IMR-90 (cell line): ENCODE data around the gene FAIM2. TPM values are rescaled to one million over a fixed set of nuclear protein-coding genes. Genes with fewer than 3 reads are reported as not detected.

Experiments
- ATAC-seq: fragments of 200-7000 bp; cut with Tn5 transposase; 2 replicates; pipeline ENCODE4 v1.9.1; 2020; ENCODE audit warnings: low read depth, mild to moderate bottlenecking, moderate library complexity
- BruUV-seq: library from RNA; stranded (reverse); fragments of 400-500 nt; replicated peaks from 2 replicates; lab custom pipeline; 2021; lab: Mats Ljungman, UMichigan
- CTCF ChIA-PET: fragments of 300-600 bp; formaldehyde crosslinking; extraction: SDS; loops from one replicate; lab custom pipeline; 2021; ENCODE audit warnings: antibody characterized with exemption; lab: Yijun Ruan, JAX
- POLR2A ChIA-PET: fragments of 300-600 bp; sonication (Branson Sonifier 250); formaldehyde crosslinking; loops from one replicate; lab custom pipeline; 2022; ENCODE audit warnings: antibody characterized with exemption; ENCODE audit not compliant: unreplicated experiment; lab: Charles Lee
- DNase-seq: peaks from one replicate; pipeline ENCODE4 v3.0.0; 2013
- H2AFZ ChIP-seq: replicated peaks from 2 replicates; pipeline ENCODE3; 2013; ENCODE audit warnings: low read length, mild to moderate bottlenecking; ENCODE audit not compliant: poor library complexity
- H2AK5ac ChIP-seq: 2 replicates; pipeline ENCODE4 v1.6.1; 2013; ENCODE audit warnings: low read depth, low read length, inconsistent platforms
- H2AK9ac ChIP-seq: replicated peaks from 2 replicates; pipeline ENCODE3; 2013; ENCODE audit warnings: mild to moderate bottlenecking, low read depth, low read length, moderate library complexity; ENCODE audit not compliant: poor library complexity
- H2BK120ac ChIP-seq: 2 replicates; pipeline ENCODE4 v1.6.1; 2013; ENCODE audit warnings: low read depth, low read length, inconsistent platforms
- H2BK15ac ChIP-seq: 3 replicates; pipeline ENCODE4 v1.6.1; 2013; ENCODE audit warnings: low read depth, low read length, inconsistent platforms
- H2BK20ac ChIP-seq: 2 replicates; pipeline ENCODE4 v1.6.1; 2013; ENCODE audit warnings: low read depth, mild to moderate bottlenecking, inconsistent platforms, low read length, moderate library complexity
- H2BK5ac ChIP-seq: 2 replicates; pipeline ENCODE4 v1.6.1; 2013; ENCODE audit warnings: mild to moderate bottlenecking, low read depth, low read length, inconsistent platforms; ENCODE audit not compliant: poor library complexity, severe bottlenecking
- H3K14ac ChIP-seq: replicated peaks from 2 replicates; pipeline ENCODE4 v1.6.1; 2013; ENCODE audit warnings: low read depth, low read length, inconsistent platforms
- H3K18ac ChIP-seq: 2 replicates; pipeline ENCODE4 v1.6.1; 2013; ENCODE audit warnings: low read depth, low read length, control low read depth
- H3K23ac ChIP-seq: 2 replicates; pipeline ENCODE4 v1.6.1; 2013; ENCODE audit warnings: low read depth, low read length, inconsistent platforms
- H3K27ac ChIP-seq: 2 replicates; pipeline ENCODE4 v1.5.1; 2013; ENCODE audit warnings: mild to moderate bottlenecking, control low read depth, low read length; ENCODE audit not compliant: insufficient read depth
- H3K27me3 ChIP-seq: 2 replicates; pipeline ENCODE4 v1.6.1; 2013; ENCODE audit warnings: low read length; ENCODE audit not compliant: control insufficient read depth, insufficient read depth
- H3K36me3 ChIP-seq: 2 replicates; pipeline ENCODE4 v1.6.1; 2013; ENCODE audit warnings: low read length, mixed read lengths; ENCODE audit not compliant: control insufficient read depth, insufficient read depth
- H3K4ac ChIP-seq: 2 replicates; pipeline ENCODE4 v1.6.1; 2013; ENCODE audit warnings: low read depth, low read length, inconsistent platforms
- H3K4me1 ChIP-seq: 2 replicates; pipeline ENCODE4 v1.6.1; 2013; ENCODE audit warnings: low read length, mixed read lengths; ENCODE audit not compliant: control insufficient read depth, insufficient read depth
- H3K4me2 ChIP-seq: 2 replicates; pipeline ENCODE4 v1.6.1; 2013; ENCODE audit warnings: low read depth, mild to moderate bottlenecking, control low read depth, low read length, moderate library complexity
- H3K4me3 ChIP-seq: 2 replicates; pipeline ENCODE4 v1.5.1; 2013; ENCODE audit warnings: low read depth, mild to moderate bottlenecking, control low read depth, low read length, moderate library complexity; ENCODE audit not compliant: insufficient read depth
- H3K56ac ChIP-seq: 2 replicates; pipeline ENCODE4 v1.6.1; 2013; ENCODE audit warnings: low read length, inconsistent platforms; ENCODE audit not compliant: insufficient read depth; ENCODE audit errors: extremely low read depth
- H3K79me1 ChIP-seq, 2 experiments: 2 replicates each; pipeline ENCODE4 v1.6.1; 2013; ENCODE audit warnings: low read length in 2 of 2, inconsistent platforms in 1 of 2, low read depth in 1 of 2
- H3K9ac ChIP-seq: 2 replicates; pipeline ENCODE4 v1.6.1; 2013; ENCODE audit warnings: low read depth, low read length, control low read depth
- H3K9me1 ChIP-seq: 2 replicates; pipeline ENCODE4 v1.6.1; 2013; ENCODE audit warnings: low read length, inconsistent platforms; ENCODE audit not compliant: insufficient read depth
- H3K9me3 ChIP-seq: 2 replicates; pipeline ENCODE4 v1.6.1; 2013; ENCODE audit warnings: low read length; ENCODE audit not compliant: control insufficient read depth, insufficient read depth
- H4K20me1 ChIP-seq: 2 replicates; pipeline ENCODE4 v1.6.1; 2013; ENCODE audit warnings: low read length, inconsistent platforms; ENCODE audit not compliant: insufficient read depth
- H4K5ac ChIP-seq: 2 replicates; pipeline ENCODE4 v1.6.1; 2013; ENCODE audit warnings: mild to moderate bottlenecking, low read depth, low read length, control low read depth
- H4K8ac ChIP-seq, 2 experiments: 2 replicates each; pipeline ENCODE4 v1.6.1; 2013; ENCODE audit warnings: low read depth in 2 of 2, low read length in 2 of 2, control low read depth in 1 of 2, inconsistent platforms in 1 of 2
- H4K91ac ChIP-seq: 2 replicates; pipeline ENCODE4 v1.6.1; 2013; ENCODE audit warnings: low read depth, low read length, inconsistent platforms; ENCODE audit not compliant: insufficient read depth
- MAFK ChIP-seq: IDR thresholded peaks from 2 replicates; pipeline ENCODE4 v1.6.1; 2012; ENCODE audit warnings: low read depth, low read length, improper control_type of control experiment
- RCOR1 ChIP-seq: IDR thresholded peaks from 2 replicates; pipeline ENCODE4 v1.6.1; 2012; ENCODE audit warnings: mild to moderate bottlenecking, low read length, improper control_type of control experiment; ENCODE audit not compliant: insufficient replicate concordance
- WGBS, 2 experiments: methylation state at CpG; one replicate each; pipeline versions ENCODE4 v1.1.5 to v1.1.7; 2013; ENCODE audit warnings: missing lambda C conversion rate in 2 of 2; ENCODE audit not compliant: insufficient read length in 1 of 2; ENCODE audit errors: extremely low coverage in 2 of 2; 5-methylcytosine and 5-hydroxymethylcytosine counted together
- dilution Hi-C: fragments of 300-500 bp; cut with HindIII; formaldehyde crosslinking; loops from one replicate; pipeline ENCODE4 v1.14.3; 2018; ENCODE audit warnings: low sequenced_read_pairs; ENCODE audit not compliant: unreplicated experiment
- in situ Hi-C: fragments of 300-500 bp; cut with MboI; formaldehyde crosslinking; loops from 3 replicates; pipeline ENCODE4 v1.14.3; 2019; ENCODE audit warnings: low sequenced_read_pairs, inconsistent platforms, mixed read lengths
- intact Hi-C: fragments of 100-400 bp; cut with micrococcal nuclease; formaldehyde crosslinking; loops from 2 replicates; pipeline ENCODE4 v1.10.0; 2022
- polyA plus RNA-seq, 3 experiments: library from polyadenylated mRNA; depleted of rRNA; stranded (reverse); fragments of >200 nt; gene quantifications; 2 replicates each; pipeline ENCODE4 v1.2.3, GENCODE V29; 2012; ENCODE audit warnings: low replicate concordance in 1 of 3
- total RNA-seq: library from RNA; depleted of rRNA; stranded (reverse); fragments of >200 nt; gene quantifications from 2 replicates; pipeline ENCODE4 v1.2.3, GENCODE V29; 2012

FAIM2 gene
- total and polyA plus RNA-seq, 2 of the 4 experiments (the other 2 are of a cell fraction), result 0.72 to 5.3 TPM

GRCh38 chr12:49923880-49924556 lies 20.3 kb upstream of the FAIM2 start:
- ATAC-seq, result no peak
- no peak overlapping the region for H2AK9ac ChIP-seq
- no peaks in the 10 kb centered on the region for H3K36me3 ChIP-seq
- H3K27me3 ChIP-seq, result no peaks in the 10 kb centered on the region; the same call in 1 of the 2 replicates
- H2BK15ac ChIP-seq, result no peak overlapping the region
- CTCF ChIA-PET, result no interaction called here
- no peak overlapping the region for H3K23ac ChIP-seq
- H3K18ac ChIP-seq, result no peak overlapping the region
- no peak overlapping the region for H3K14ac ChIP-seq
- H2BK20ac ChIP-seq, result no peak overlapping the region
- H3K4me1 ChIP-seq, result no peaks in the 10 kb centered on the region
- dilution Hi-C loops, result no loop called here
- no peaks in the 10 kb centered on the region; a peak in 1 of 4 replicates for H3K79me1 ChIP-seq
- no peak overlapping the region for H3K27ac ChIP-seq
- in situ Hi-C loops, result no loop called here
- H3K9ac ChIP-seq, result no peak overlapping the region
- H2AFZ ChIP-seq, result no peak overlapping the region
- H2AK5ac ChIP-seq, result no peak overlapping the region
- BruUV-seq, result no TSS peak
- TF ChIP-seq MAFK (peak; percentile 54), RCOR1 (no peak)
- H3K9me1 ChIP-seq, result peaks cover 7% of the 10 kb centered on the region; the same call in 1 of the 2 replicates
- H4K91ac ChIP-seq, result no peak overlapping the region
- no peak overlapping the region for H3K4me2 ChIP-seq
- no peak for DNase-seq
- no peaks in the 10 kb centered on the region for H3K9me3 ChIP-seq
- H2BK120ac ChIP-seq, result no peak overlapping the region
- intact Hi-C loops, result no loop called here
- no peak overlapping the region for H3K56ac ChIP-seq
- H3K4ac ChIP-seq, result no peak overlapping the region
- no peak overlapping the region for H3K4me3 ChIP-seq
- POLR2A ChIA-PET, result no interaction called here
- 89% methylated on average over 3 of the region's 15 CpGs; no CpG with 5 or more reads in 1 of the 2 experiments for WGBS, 2 experiments
- no peaks in the 10 kb centered on the region for H4K20me1 ChIP-seq
- no peak overlapping the region for H4K8ac ChIP-seq
- H4K5ac ChIP-seq, result no peak overlapping the region
- H2BK5ac ChIP-seq, result no peak overlapping the region
